C4-2B (cell line): Measurements from ENCODE around the gene CCT7.

Experiments used
- CTCF ChIP-seq: fragments of 450-650 bp; conservative IDR thresholded peaks from 2 replicates; pipeline ENCODE4 v1.5.1; 2017; ENCODE audit warnings: mild to moderate bottlenecking
- ZFX ChIP-seq: fragments of 450-650 bp; IDR thresholded peaks from 2 replicates; pipeline ENCODE4 v1.6.1; 2017

DNA sequence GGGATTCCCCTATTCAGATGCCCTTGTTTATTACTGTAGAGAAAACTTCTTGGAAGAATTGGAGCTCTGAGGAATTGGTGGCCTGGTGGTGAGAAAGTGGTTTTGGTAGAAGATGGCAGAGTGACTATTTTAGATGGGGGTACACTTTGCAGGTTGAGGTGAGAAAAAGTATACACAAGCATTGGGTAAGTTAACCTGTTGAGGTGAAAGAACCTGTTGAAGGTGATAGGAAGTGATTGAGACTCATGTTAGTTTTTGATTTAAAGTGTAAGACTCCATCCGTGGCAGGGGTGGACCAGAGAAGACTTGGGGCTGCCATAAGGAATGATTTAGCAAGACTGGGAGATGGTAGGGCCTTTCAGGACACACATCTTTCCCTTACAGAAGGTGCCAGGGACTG lies 3.1 kb downstream of the CCT7 start:
- TF ChIP-seq CTCF, result no peak
- TF ChIP-seq ZFX, result no peak
